GM08714 (cell line): ENCODE results near the gene RNU5B-1.
A peak's percentile ranks its signal among the peaks of the same experiment; 100 is the strongest.
"Not testable (repeated sequence)": the region's sequence is repeated elsewhere in the genome, so short reads cannot be mapped to it uniquely, and the experiment has no call there.

ENCODE experiments used
- H3K4me3 ChIP-seq: fragments of 200-500 bp; sonication (Bioruptor generic); 2 replicates; pipeline ENCODE4 v1.5.1; 2014; ENCODE audit warnings: mild to moderate bottlenecking, low read length, inconsistent platforms
- ZNF274 ChIP-seq: IDR thresholded peaks from 2 replicates; pipeline ENCODE4 v1.6.1; 2012; ENCODE audit warnings: mild to moderate bottlenecking, low read depth, low read length

Gene RNU5B-1

GRCh38 chr15:65304381-65305149, at the start of gene RNU5B-1:
Gene RNU5B-1, plus strand, starts transcription at chr15:65304677.
- no peak for TF ChIP-seq ZNF274
- H3K4me3 ChIP-seq: peak within 1 kb of the TSS; percentile 64

GRCh38 chr15:65254758-65255157, 49.7 kb upstream of the RNU5B-1 start:
- no peak overlapping the region for H3K4me3 ChIP-seq
- TF ChIP-seq ZNF274: no peak

GRCh38 chr15:65255486-65256140, 48.9 kb upstream of the RNU5B-1 start:
- no peak overlapping the region for H3K4me3 ChIP-seq
- TF ChIP-seq ZNF274: no peak

- no peak for TF ChIP-seq ZNF274
Measured at GRCh38 chr15:65258375-65259262, 45.9 kb upstream of the RNU5B-1 start.

GRCh38 chr15:65259367-65259797, 45.1 kb upstream of the RNU5B-1 start:
- TF ChIP-seq ZNF274: no peak

More at GRCh38 chr15:65258375-65259262, 45.9 kb upstream of the RNU5B-1 start:
- H3K4me3 ChIP-seq: no peak overlapping the region

GRCh38 chr15:65260968-65261367, 43.5 kb upstream of the RNU5B-1 start:
- H3K4me3 ChIP-seq: no peak overlapping the region
- TF ChIP-seq ZNF274: no peak

More at GRCh38 chr15:65259367-65259797, 45.1 kb upstream of the RNU5B-1 start:
- H3K4me3 ChIP-seq: no peak overlapping the region

- TF ChIP-seq ZNF274: no peak
- H3K4me3 ChIP-seq: no peak overlapping the region
Measured at GRCh38 chr15:65263313-65263712, 41.2 kb upstream of the RNU5B-1 start.

- H3K4me3 ChIP-seq: no peak overlapping the region
- no peak for TF ChIP-seq ZNF274
Measured at GRCh38 chr15:65264863-65265430, 39.5 kb upstream of the RNU5B-1 start.

- no peak for TF ChIP-seq ZNF274
- H3K4me3 ChIP-seq: no peak overlapping the region
Measured at GRCh38 chr15:65266469-65266868, 38.0 kb upstream of the RNU5B-1 start.

GRCh38 chr15:65268411-65268810, 36.1 kb upstream of the RNU5B-1 start:
- H3K4me3 ChIP-seq: no peak overlapping the region
- no peak for TF ChIP-seq ZNF274

- H3K4me3 ChIP-seq: not testable (repeated sequence)
Measured at GRCh38 chr15:65270811-65271545, 33.5 kb upstream of the RNU5B-1 start.

- no peak for TF ChIP-seq ZNF274
- H3K4me3 ChIP-seq: no peak overlapping the region
Measured at GRCh38 chr15:65275104-65275727, 29.3 kb upstream of the RNU5B-1 start.

- TF ChIP-seq ZNF274: no peak
- H3K4me3 ChIP-seq: no peak overlapping the region
Measured at GRCh38 chr15:65275728-65276126, 28.8 kb upstream of the RNU5B-1 start.
